Panc1 (cell line): ENCODE data around the gene GMDS. TPM values are rescaled to one million over a fixed set of nuclear protein-coding genes. Genes with fewer than 3 reads are reported as not detected.

ENCODE experiments used
- ATAC-seq: fragments of 200-7000 bp; cut with Tn5 transposase; 2 replicates; pipeline ENCODE4 v1.9.1; 2020; ENCODE audit warnings: mild to moderate bottlenecking, moderate library complexity
- BruUV-seq: library from RNA; stranded (reverse); fragments of 400-500 nt; replicated peaks from 2 replicates; lab custom pipeline; 2021; lab: Mats Ljungman, UMichigan
- CTCF ChIA-PET: fragments of 300-600 bp; sonication (Branson Sonifier 250); formaldehyde crosslinking; loops from one replicate; lab custom pipeline; 2022; ENCODE audit warnings: antibody characterized with exemption; lab: Charles Lee
- POLR2A ChIA-PET: fragments of 300-600 bp; sonication (Branson Sonifier 250); formaldehyde crosslinking; loops from one replicate; lab custom pipeline; 2022; ENCODE audit warnings: antibody characterized with exemption; lab: Charles Lee
- DNase-seq: peaks from one replicate; pipeline ENCODE4 v3.0.0-alpha.2; 2010; ENCODE audit warnings: low read depth, low spot score
- H3K27ac ChIP-seq: 2 replicates; pipeline ENCODE4 v1.5.1; 2011; ENCODE audit warnings: mild to moderate bottlenecking, low read length, inconsistent platforms
- H3K27me3 ChIP-seq: fragments of 200-500 bp; sonication (Bioruptor generic); 2 replicates; pipeline ENCODE4 v1.6.0; 2014; ENCODE audit warnings: low read length, inconsistent platforms; ENCODE audit not compliant: control insufficient read depth, insufficient read depth
- H3K36me3 ChIP-seq: fragments of 200-500 bp; sonication (Bioruptor generic); 2 replicates; pipeline ENCODE4 v1.5.1; 2014; ENCODE audit warnings: inconsistent platforms, mild to moderate bottlenecking, low read length, moderate library complexity; ENCODE audit not compliant: control insufficient read depth, insufficient read depth
- H3K4me1 ChIP-seq: 2 replicates; pipeline ENCODE4 v1.5.1; 2011; ENCODE audit warnings: inconsistent platforms, mild to moderate bottlenecking, low read length, moderate library complexity; ENCODE audit not compliant: control insufficient read depth, insufficient read depth
- H3K4me3 ChIP-seq, 2 experiments: 2 replicates each; pipeline ENCODE4 v1.5.1; 2011 to 2012; ENCODE audit warnings: low read depth in 2 of 2, low read length in 2 of 2, mild to moderate bottlenecking in 2 of 2, inconsistent platforms in 1 of 2, moderate library complexity in 1 of 2
- H3K9me3 ChIP-seq: fragments of 200-500 bp; sonication (Bioruptor generic); 2 replicates; pipeline ENCODE4 v1.5.1; 2014; ENCODE audit warnings: low read depth, mild to moderate bottlenecking, inconsistent platforms, low read length, moderate library complexity; ENCODE audit not compliant: control insufficient read depth, insufficient read depth
- POLR2AphosphoS5 ChIP-seq: IDR thresholded peaks from 2 replicates; pipeline ENCODE4 v1.6.1; 2012; ENCODE audit warnings: mild to moderate bottlenecking, low read depth, low read length, moderate library complexity
- REST ChIP-seq, 2 experiments: IDR thresholded peaks; 2 replicates each; pipeline ENCODE4 v1.6.1; 2011 to 2012; ENCODE audit warnings: low read depth in 2 of 2, control low read depth in 1 of 2, low read length in 1 of 2, mild to moderate bottlenecking in 1 of 2, moderate library complexity in 1 of 2; ENCODE audit not compliant: insufficient read depth in 1 of 2
- SIN3A ChIP-seq: IDR thresholded peaks from 2 replicates; pipeline ENCODE4 v1.6.1; 2012; ENCODE audit warnings: low read depth, mild to moderate bottlenecking, low read length, moderate library complexity, borderline replicate concordance; ENCODE audit not compliant: insufficient read depth
- TCF7L2 ChIP-seq: IDR thresholded peaks from 2 replicates; pipeline ENCODE4 v1.6.1; 2011; ENCODE audit warnings: mild to moderate bottlenecking, low read depth, low read length, inconsistent platforms
- in situ Hi-C: cut with HindIII; loops from 2 replicates; pipeline ENCODE4 v1.10.0; 2016; ENCODE audit warnings: low sequenced_read_pairs, low pct_unique_long_range_greater_than_20kb
- intact Hi-C: fragments of 100-400 bp; cut with micrococcal nuclease; formaldehyde crosslinking; loops from one replicate; pipeline ENCODE4 v1.10.0; 2022; ENCODE audit not compliant: unreplicated experiment
- total RNA-seq: library from RNA; stranded (reverse); gene quantifications from one replicate; pipeline ENCODE4 v1.2.1, GENCODE V29; 2021; ENCODE audit not compliant: unreplicated experiment
- TF ChIP-seq, protein P1 (sequence below): fragments of 450-650 bp; IDR thresholded peaks from 2 replicates; pipeline ENCODE4 v1.5.1; 2017; ENCODE audit warnings: mild to moderate bottlenecking

GMDS gene
- total RNA-seq, 1 experiment from 2014 or later: 9.8 TPM

- Histone ChIP-seq H3K9me3 (no peaks in the 10 kb centered on the region), H3K4me3 (no peak overlapping the region), H3K36me3 (no peaks in the 10 kb centered on the region), H3K27ac (no peak overlapping the region), H3K4me1 (no peaks in the 10 kb centered on the region), H3K27me3 (no peaks in the 10 kb centered on the region)
- CTCF ChIA-PET: no interaction called here
- no TSS peak for BruUV-seq
- intact Hi-C loops (no loop called here), in situ Hi-C loops (no loop called here)
- DNase-seq: no peak
- POLR2A ChIA-PET: no interaction called here
- TF ChIP-seq POLR2AphosphoS5 (no peak), SIN3A (no peak), REST (IDR thresholded peaks at IDR 0.05; ENCODE audit: insufficient read depth in 1 of 2, low read depth in 2 of 2, low read length in 1 of 2) (no peak), TCF7L2 (no peak)
- TF ChIP-seq, protein P1, sequence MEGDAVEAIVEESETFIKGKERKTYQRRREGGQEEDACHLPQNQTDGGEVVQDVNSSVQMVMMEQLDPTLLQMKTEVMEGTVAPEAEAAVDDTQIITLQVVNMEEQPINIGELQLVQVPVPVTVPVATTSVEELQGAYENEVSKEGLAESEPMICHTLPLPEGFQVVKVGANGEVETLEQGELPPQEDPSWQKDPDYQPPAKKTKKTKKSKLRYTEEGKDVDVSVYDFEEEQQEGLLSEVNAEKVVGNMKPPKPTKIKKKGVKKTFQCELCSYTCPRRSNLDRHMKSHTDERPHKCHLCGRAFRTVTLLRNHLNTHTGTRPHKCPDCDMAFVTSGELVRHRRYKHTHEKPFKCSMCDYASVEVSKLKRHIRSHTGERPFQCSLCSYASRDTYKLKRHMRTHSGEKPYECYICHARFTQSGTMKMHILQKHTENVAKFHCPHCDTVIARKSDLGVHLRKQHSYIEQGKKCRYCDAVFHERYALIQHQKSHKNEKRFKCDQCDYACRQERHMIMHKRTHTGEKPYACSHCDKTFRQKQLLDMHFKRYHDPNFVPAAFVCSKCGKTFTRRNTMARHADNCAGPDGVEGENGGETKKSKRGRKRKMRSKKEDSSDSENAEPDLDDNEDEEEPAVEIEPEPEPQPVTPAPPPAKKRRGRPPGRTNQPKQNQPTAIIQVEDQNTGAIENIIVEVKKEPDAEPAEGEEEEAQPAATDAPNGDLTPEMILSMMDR: no peak
- no peak for ATAC-seq
Measured at GRCh38 chr6:1635305-1636010, 609.9 kb downstream of the GMDS start.

GRCh38 chr6:1634081-1634480 lies 611.3 kb downstream of the GMDS start:
- Histone ChIP-seq H3K4me3 (no peak overlapping the region), H3K27ac (no peak overlapping the region), H3K9me3 (no peaks in the 10 kb centered on the region), H3K27me3 (no peaks in the 10 kb centered on the region), H3K4me1 (no peaks in the 10 kb centered on the region), H3K36me3 (no peaks in the 10 kb centered on the region)
- TF ChIP-seq REST (IDR thresholded peaks at IDR 0.05; ENCODE audit: insufficient read depth in 1 of 2, low read depth in 2 of 2, low read length in 1 of 2): no peak
- TF ChIP-seq, protein P1: no peak
- no peak for TF ChIP-seq POLR2AphosphoS5
- TF ChIP-seq SIN3A: no peak
- no peak for TF ChIP-seq TCF7L2
- no peak for ATAC-seq
- CTCF ChIA-PET: no interaction called here
- no peak for DNase-seq
- POLR2A ChIA-PET: no interaction called here
- in situ Hi-C loops (no loop called here), intact Hi-C loops (no loop called here)
- BruUV-seq: no TSS peak
